IPS-15b (cell line): ENCODE results near the gene RFX2.

ENCODE experiments used
- H3K27me3 ChIP-seq: one replicate; pipeline ENCODE4 v1.6.1; 2013; ENCODE audit warnings: low read length; ENCODE audit not compliant: control insufficient read depth, insufficient read depth
- H3K36me3 ChIP-seq: one replicate; pipeline ENCODE4 v1.6.1; 2013; ENCODE audit warnings: low read length; ENCODE audit not compliant: control insufficient read depth, insufficient read depth
- H3K4me1 ChIP-seq: one replicate; pipeline ENCODE4 v1.6.1; 2013; ENCODE audit warnings: mild to moderate bottlenecking, low read length; ENCODE audit not compliant: control insufficient read depth, insufficient read depth
- H3K4me3 ChIP-seq: one replicate; pipeline ENCODE4 v1.5.1; 2013; ENCODE audit warnings: low read depth, low read length
- H3K9ac ChIP-seq: one replicate; pipeline ENCODE4 v1.6.1; 2013; ENCODE audit warnings: low read depth, mild to moderate bottlenecking, low read length
- H3K9me3 ChIP-seq: one replicate; pipeline ENCODE4 v1.6.1; 2013; ENCODE audit warnings: mild to moderate bottlenecking, low read length; ENCODE audit not compliant: control insufficient read depth, insufficient read depth

The RFX2 gene

DNA sequence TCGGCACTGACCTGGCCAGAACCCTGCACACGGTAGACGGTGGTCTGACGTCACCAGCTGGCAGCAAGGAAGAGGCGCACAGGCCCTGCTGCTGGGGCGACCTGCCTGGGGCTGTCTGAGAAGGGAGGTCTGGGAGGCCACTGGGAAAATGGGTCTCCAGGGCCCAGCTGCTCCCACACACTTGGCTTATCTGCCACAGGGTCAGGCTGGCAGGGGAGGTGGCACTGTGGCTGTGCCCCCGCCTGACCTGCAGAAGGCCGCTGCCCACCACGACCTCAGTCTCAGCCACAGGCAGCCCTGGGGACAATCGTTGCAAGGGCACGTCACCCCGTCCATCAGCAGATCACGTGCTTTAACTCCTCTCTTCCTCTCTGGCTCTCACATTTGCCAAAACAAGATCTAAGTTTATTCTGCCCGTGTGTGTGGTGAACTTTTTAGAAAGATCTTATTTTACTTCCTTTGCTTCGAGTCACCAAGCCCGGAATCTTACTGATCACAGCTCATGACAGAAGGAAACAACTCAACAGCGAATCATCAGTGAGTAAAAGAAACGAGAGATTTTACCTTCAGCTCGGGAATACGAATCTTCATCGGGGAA is 87.1 kb downstream of the RFX2 start:
- no peak overlapping the region for H3K9ac ChIP-seq
- H3K9me3 ChIP-seq = no peaks in the 10 kb centered on the region
- H3K27me3 ChIP-seq = no peaks in the 10 kb centered on the region
- H3K4me3 ChIP-seq = no peak overlapping the region
- H3K4me1 ChIP-seq = no peaks in the 10 kb centered on the region
- no peaks in the 10 kb centered on the region for H3K36me3 ChIP-seq

DNA sequence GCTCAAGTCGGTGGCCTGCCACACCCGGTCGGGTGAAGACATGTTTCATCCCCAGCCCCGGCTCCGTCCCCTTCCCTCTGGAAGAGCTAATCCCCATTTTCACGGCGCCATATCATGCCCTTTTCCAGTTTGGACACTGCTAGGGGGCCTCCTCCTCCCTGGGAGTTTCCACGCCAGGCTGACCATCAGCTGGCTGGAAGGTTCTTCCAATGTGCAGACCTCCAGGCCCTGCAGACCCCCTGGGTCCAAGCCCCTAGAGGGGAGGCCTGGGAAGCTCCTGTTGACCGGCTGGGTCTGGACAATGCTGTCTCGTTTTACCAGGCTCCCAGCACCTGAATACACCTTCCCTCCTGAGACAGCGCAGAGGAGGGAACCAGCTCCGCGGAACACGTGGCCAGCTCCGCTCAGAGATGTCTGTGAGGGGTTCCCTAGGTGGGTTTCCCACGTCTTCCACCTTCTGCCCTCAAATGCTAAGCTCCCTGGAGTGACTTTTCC is 87.7 kb downstream of the RFX2 start:
- Histone ChIP-seq H3K9me3 (no peaks in the 10 kb centered on the region), H3K27me3 (no peaks in the 10 kb centered on the region), H3K4me1 (no peaks in the 10 kb centered on the region), H3K4me3 (no peak overlapping the region), H3K36me3 (no peaks in the 10 kb centered on the region), H3K9ac (no peak overlapping the region)

DNA sequence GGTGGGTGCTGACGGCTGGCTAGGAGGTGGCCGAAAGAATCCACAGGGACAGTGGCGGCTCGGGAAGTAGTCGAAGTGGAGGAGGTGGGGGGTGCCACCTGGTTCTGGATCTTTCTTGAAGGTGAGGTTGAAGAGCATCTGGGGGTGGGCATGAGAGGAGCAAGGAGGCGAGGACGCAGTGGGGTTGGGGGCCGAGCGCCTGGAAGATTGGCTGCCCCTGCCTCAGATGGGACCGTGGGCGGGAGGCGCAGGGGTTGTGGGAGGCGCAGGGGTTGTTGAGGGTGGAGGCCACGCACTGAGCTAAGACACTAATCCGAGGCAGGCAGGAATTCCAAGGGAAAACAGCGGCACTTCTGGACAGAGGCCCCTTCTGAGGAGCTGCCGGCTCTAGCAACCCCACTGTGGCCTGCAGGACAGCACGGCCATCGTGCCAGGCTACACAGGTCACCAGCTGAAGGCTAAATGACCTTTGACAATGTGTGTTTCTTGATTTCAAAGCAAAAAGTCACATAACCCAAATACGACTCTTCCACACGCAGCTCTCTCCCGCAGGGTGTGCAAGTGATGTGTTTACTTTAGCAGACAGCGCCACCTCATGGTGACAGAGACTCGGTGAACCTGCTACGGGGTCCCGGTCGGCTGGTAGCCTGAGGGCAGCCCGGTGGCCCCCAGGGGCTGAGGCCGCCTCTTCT is 88.3 kb downstream of the RFX2 start:
- H3K4me3 ChIP-seq = no peak overlapping the region
- H3K36me3 ChIP-seq = no peaks in the 10 kb centered on the region
- no peaks in the 10 kb centered on the region for H3K9me3 ChIP-seq
- no peaks in the 10 kb centered on the region for H3K4me1 ChIP-seq
- no peak overlapping the region for H3K9ac ChIP-seq
- no peaks in the 10 kb centered on the region for H3K27me3 ChIP-seq

DNA sequence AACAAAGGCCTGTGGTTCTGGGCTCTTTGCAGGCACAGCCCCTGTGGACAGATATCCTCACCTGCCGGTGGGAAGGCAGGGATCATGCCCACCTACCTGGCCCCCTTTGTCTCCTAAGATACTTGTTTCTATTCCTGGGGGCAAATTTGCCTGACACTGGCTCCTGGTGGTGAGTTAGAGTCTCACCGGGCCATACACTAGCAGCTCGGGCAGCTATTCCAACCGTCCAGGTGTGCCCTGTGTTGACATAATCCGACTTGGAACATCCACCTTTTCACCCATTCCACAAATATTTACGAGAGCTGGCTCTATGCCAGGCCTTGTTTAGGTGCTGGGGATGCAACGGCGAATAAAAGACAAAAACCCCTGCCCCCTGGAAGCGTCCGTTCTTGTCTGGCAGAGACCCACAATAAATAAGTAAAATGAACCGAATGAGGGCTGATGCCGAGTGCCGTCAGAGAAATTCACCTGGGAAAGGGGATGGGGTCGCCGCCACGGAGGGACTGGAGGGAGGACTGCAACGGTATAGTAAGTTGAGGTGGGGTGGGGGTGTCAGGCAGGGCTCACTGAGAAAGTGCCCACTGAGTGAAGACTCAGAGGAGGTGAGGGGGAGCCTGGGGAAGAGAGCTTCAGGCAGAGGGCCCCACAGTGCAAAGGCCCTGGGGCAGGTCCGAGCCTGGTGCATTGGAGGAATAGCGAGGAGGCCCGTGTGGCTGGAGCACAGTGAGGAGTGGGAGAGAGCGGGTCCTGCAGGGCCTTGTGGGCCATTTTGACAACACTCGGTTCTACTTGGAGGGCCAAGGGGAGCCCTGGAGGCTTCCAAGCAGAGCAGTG is 89.1 kb downstream of the RFX2 start:
- Histone ChIP-seq H3K9me3 (no peaks in the 10 kb centered on the region), H3K4me3 (no peak overlapping the region), H3K36me3 (no peaks in the 10 kb centered on the region), H3K9ac (no peak overlapping the region), H3K4me1 (no peaks in the 10 kb centered on the region), H3K27me3 (no peaks in the 10 kb centered on the region)

DNA sequence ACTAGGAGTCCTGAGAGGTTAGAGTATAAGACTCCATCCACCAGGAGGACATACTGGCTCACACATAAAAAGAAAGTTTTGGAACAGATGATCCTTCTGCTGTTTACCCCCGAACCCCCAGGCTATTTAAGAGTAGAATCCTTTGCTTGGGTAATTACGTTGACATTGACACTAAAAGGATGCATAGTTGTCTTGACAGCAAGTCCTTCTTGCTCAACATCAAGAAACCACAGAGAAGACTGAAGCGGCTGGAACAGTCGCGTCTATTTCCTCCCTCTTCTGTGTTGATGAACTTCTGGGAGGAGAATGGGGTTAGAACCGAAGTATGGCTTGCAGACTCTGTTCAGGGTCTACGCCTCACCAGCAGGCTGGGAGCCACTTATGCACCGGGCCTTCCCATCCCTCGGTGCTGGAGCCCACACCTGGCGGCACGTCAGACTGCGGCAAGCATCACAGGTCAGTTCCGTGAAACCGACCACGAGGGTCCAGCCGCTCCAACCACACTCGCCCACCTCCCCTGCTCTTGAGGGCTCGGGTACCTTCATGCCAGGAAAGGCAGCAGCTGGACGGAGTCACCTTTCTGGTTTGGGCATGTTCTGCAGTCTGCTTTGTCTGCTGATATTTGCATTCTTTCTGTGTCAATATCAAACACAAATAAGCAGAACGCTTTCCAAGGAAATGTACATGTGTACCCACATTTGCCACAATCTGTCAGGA is 90.0 kb downstream of the RFX2 start:
- H3K36me3 ChIP-seq = no peaks in the 10 kb centered on the region
- no peaks in the 10 kb centered on the region for H3K4me1 ChIP-seq
- no peak overlapping the region for H3K9ac ChIP-seq
- no peaks in the 10 kb centered on the region for H3K9me3 ChIP-seq
- no peak overlapping the region for H3K4me3 ChIP-seq
- no peaks in the 10 kb centered on the region for H3K27me3 ChIP-seq

DNA sequence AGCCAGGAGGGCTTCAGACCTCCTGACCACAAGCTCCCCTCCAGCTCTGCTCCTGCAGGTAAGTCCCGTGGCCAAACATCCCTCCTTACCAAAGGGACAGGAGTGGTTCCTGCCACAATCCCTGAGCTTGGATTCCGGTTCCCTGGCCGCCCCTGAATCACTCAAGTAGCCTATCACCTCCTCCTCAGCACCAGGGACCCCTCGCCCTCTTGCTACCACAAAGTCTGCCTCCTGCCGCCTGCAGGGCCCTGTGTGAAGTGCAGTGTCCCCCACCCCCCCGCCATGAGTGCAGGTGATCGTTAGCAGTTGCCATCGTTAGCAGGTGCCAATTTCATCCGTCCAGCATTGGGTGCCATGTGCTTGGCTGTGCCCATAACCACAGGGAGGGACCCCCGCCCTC is 91.5 kb downstream of the RFX2 start:
- Histone ChIP-seq H3K27me3 (no peaks in the 10 kb centered on the region), H3K36me3 (no peaks in the 10 kb centered on the region), H3K9ac (no peak overlapping the region), H3K4me3 (no peak overlapping the region), H3K4me1 (no peaks in the 10 kb centered on the region), H3K9me3 (no peaks in the 10 kb centered on the region)

DNA sequence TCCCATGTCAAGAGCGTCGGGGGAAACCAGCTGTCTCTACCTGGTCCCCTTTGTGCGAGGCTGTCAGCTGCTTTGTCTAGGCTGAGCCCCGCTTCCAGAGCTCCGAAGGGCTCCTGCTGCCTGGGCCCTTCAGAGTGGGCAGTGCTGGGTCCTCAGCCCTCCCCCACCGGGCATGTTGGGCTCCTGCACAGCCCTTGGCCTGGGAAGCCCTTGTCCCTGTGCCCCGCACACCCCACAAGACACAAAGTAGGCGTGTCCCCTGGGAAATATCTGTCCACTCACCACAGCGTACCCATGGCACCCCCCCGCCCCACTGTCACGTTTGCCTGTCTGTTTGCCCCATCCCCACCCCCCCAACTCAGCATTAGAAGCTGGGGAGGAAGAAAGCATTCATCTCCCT is 92.7 kb downstream of the RFX2 start:
- Histone ChIP-seq H3K36me3 (no peaks in the 10 kb centered on the region), H3K4me3 (no peak overlapping the region), H3K4me1 (no peaks in the 10 kb centered on the region), H3K9me3 (no peaks in the 10 kb centered on the region), H3K9ac (no peak overlapping the region), H3K27me3 (no peaks in the 10 kb centered on the region)

DNA sequence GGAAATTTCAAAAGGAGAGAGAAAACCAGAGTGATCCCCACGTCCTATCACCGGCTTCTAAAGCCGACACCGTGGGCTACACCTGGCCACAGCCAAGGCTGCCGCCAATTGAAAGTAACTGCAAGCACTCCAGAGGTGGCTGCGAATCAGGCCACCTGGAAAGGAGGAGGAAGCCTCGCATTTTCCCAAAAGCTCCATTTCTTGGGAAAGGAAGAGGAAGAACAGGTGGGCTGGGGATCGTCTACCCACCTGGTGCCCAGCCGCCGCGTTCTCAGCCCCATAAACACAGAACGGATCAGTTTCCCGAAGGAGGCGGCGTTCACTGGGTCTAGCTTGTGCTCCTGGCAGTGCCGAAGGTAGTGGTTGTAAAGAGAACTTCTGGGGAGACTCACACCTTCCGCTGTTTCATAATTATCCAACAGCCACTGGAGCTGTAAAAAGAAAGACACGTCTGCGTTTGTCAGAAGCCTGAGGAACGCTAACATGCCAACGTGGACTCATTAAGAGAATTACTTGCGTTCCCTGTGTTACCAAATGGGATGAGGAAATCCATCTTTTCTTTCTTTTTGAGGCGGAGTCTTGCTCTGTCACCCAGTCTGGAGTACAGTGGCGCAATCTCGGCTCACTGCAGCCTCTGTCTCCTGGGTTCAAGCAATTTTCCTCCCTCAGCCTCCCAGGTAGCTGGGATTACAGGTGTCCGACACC is 94.3 kb downstream of the RFX2 start:
- Histone ChIP-seq H3K27me3 (no peaks in the 10 kb centered on the region), H3K4me1 (no peaks in the 10 kb centered on the region), H3K4me3 (no peak overlapping the region), H3K36me3 (no peaks in the 10 kb centered on the region), H3K9ac (no peak overlapping the region), H3K9me3 (no peaks in the 10 kb centered on the region)

DNA sequence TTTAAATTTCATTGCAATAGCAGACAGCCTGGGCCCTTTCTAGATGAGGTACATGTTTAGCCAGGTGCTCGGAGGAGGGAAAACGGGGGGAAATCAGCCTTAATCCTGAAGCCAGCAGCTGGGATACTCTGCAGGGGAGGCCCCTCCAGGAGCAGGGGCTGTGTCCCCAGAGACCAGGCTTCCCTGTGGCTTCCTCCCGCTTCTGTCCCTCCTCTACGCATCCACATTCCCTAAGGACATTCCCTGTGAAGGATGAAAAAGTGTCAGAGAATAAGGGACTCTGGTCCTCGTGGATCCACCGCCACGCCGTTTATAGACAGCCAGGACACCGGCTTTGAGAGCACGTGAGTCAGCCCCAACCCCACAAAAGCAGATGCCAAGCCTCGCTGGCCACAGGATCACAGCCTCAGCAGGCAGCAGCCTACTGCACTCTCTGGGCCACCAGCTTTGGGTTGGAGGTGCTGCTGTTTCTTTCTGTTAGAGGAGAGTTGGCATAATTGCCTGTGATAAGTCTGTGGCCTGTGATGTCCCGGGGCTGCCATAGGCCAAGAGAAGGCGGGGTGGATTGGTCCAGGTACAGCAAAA is 95.7 kb downstream of the RFX2 start:
- Histone ChIP-seq H3K9me3 (no peaks in the 10 kb centered on the region), H3K4me1 (no peaks in the 10 kb centered on the region), H3K27me3 (no peaks in the 10 kb centered on the region), H3K4me3 (no peak overlapping the region), H3K36me3 (no peaks in the 10 kb centered on the region), H3K9ac (peak overlapping the region; percentile 37)

DNA sequence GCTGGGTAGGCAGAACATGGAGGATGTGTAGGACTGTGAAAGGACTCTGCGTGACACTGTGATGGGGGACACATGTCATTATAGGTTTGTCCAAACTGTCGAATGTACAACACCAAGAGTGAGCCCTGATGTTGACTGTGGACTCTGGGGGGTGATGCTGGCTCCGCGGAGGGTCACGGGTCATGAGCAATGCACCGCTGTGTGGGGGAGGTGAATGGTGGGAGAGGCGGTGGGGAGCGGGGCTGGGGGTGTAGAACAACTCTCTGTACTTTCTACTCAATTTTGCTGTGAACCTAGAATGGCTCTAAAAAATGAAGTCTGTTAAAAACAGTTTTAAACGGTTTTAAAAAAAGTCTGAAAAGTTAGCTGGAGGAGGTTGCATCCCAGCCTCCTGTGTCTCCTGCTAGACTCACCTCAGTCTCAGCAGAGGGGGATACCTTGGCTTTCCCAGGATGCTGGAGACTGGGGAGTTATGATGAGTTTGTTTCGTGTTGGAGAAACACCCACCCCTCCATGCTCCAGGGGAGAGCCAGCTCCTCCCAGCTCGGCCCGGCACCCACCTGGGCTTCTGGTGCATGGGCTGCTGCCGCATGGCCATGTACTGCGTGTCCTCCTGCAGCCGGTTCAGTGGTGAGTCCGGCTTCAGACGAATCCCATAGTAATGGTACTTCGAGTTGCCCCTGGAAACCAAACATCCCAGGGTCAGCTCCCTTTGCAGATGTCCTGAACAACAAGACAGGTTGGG is 97.7 kb downstream of the RFX2 start:
- Histone ChIP-seq H3K27me3 (no peaks in the 10 kb centered on the region), H3K9ac (no peak overlapping the region), H3K36me3 (no peaks in the 10 kb centered on the region), H3K9me3 (no peaks in the 10 kb centered on the region), H3K4me1 (no peaks in the 10 kb centered on the region), H3K4me3 (no peak overlapping the region)
